HG03460 (cell line): ENCODE data around the gene ATP8B1.
"Not testable (repeated sequence)": the region's sequence is repeated elsewhere in the genome, so short reads cannot be mapped to it uniquely, and the experiment has no call there.

Experiments
- ATAC-seq: cut with Tn5 transposase; IDR thresholded peaks from one replicate; pipeline ENCODE4 v1.9.1; 2021; ENCODE audit not compliant: unreplicated experiment

The ATP8B1 gene

GRCh38 chr18:57771193-57771592 lies 31.9 kb downstream of the ATP8B1 start:
- ATAC-seq = no peak

- ATAC-seq = no peak
Measured at GRCh38 chr18:57768537-57769326, 34.4 kb downstream of the ATP8B1 start.

GRCh38 chr18:57767259-57768050 lies 35.7 kb downstream of the ATP8B1 start:
- no peak for ATAC-seq

GRCh38 chr18:57764995-57765394 lies 38.1 kb downstream of the ATP8B1 start:
- ATAC-seq = no peak

GRCh38 chr18:57764087-57764486 lies 39.0 kb downstream of the ATP8B1 start:
- no peak for ATAC-seq

GRCh38 chr18:57762686-57763085 lies 40.4 kb downstream of the ATP8B1 start:
- no peak for ATAC-seq

- no peak for ATAC-seq
Measured at GRCh38 chr18:57759650-57760049, 43.5 kb downstream of the ATP8B1 start.

- no peak for ATAC-seq
Measured at GRCh38 chr18:57755473-57756067, 47.5 kb downstream of the ATP8B1 start.

- ATAC-seq = peak; percentile 94
Measured at GRCh38 chr18:57754577-57755338, 48.4 kb downstream of the ATP8B1 start.

GRCh38 chr18:57753063-57753462 lies 50.1 kb downstream of the ATP8B1 start:
- no peak for ATAC-seq

GRCh38 chr18:57749604-57749970 lies 53.5 kb downstream of the ATP8B1 start:
- ATAC-seq = no peak

GRCh38 chr18:57748770-57749603 lies 54.1 kb downstream of the ATP8B1 start:
- peak; percentile 93 for ATAC-seq

GRCh38 chr18:57747809-57748680 lies 55.1 kb downstream of the ATP8B1 start:
- ATAC-seq = no peak

- ATAC-seq = no peak
Measured at GRCh38 chr18:57744211-57744694, 58.9 kb downstream of the ATP8B1 start.

GRCh38 chr18:57743008-57743407 lies 60.1 kb downstream of the ATP8B1 start:
- ATAC-seq = no peak

- ATAC-seq = no peak
Measured at GRCh38 chr18:57741273-57741672, 61.8 kb downstream of the ATP8B1 start.

- ATAC-seq = no peak
Measured at GRCh38 chr18:57738078-57738477, 65.0 kb downstream of the ATP8B1 start.

- ATAC-seq = no peak
Measured at GRCh38 chr18:57737400-57738060, 65.6 kb downstream of the ATP8B1 start.

GRCh38 chr18:57735042-57735441 lies 68.1 kb downstream of the ATP8B1 start:
- not testable (repeated sequence) for ATAC-seq
